Measurements from ENCODE around the gene ZNF408. TPM values are rescaled to one million over a fixed set of nuclear protein-coding genes. Genes with fewer than 3 reads are reported as not detected.
"Not testable (repeated sequence)": the region's sequence is repeated elsewhere in the genome, so short reads cannot be mapped to it uniquely, and the experiment has no call there.

The ZNF408 gene
- total RNA-seq, 1 donor from 2014 or later: 16.1 TPM

DNA sequence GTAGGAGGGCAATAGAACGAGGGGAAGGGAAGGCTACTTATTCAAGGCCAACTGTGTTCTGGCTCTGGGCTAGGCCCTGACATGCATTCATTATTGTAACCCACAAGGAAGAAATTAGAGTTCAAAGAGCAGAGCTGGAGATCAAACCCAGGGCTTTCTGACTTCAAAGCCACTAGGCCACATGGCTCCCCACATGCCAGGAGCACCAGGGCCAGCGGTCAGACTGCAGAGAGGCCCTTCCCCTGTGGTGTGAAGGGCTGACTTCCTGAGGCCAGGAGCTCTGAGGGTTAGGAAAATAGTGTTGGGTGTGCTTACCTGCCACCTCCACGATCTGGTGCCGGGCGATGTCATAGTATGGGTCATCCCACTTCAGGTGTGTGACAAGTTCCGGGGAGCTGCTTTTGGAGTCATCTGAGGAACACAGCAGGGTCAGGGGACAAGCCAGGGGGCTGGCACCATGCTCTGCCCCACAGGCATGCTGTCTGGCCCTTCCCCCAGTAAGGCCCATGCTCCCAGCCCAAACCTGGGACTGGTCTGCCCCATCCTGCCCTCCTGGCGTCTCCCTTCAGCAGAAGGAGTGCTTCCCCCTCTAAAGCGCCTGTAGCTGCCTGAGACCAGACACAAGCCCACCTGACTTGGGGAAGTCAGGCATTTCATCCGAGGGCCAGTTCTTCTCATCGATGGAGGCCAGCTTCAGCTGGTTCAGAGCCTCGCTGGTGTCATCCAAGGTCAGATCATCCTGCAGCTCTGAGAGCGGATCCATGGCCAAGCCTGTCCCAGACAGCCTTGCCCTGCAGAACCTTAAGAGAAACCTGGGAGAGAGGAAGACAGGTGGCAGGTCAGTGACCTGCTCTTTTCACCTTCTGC lies 5.3 kb upstream of the ZNF408 start:
- intact Hi-C loops (cut with micrococcal nuclease): no loop called here

GRCh38 chr11:46696212-46696558 lies 4.6 kb upstream of the ZNF408 start:
- intact Hi-C loops (cut with micrococcal nuclease): no loop called here

GRCh38 chr11:46697303-46697702 lies 3.5 kb upstream of the ZNF408 start:
- intact Hi-C loops (cut with micrococcal nuclease): no loop called here

GRCh38 chr11:46697723-46698122 lies 3.1 kb upstream of the ZNF408 start:
- intact Hi-C loops (cut with micrococcal nuclease): no loop called here

GRCh38 chr11:46698597-46698996 lies 2.2 kb upstream of the ZNF408 start:
- intact Hi-C loops (cut with micrococcal nuclease): no loop called here

DNA sequence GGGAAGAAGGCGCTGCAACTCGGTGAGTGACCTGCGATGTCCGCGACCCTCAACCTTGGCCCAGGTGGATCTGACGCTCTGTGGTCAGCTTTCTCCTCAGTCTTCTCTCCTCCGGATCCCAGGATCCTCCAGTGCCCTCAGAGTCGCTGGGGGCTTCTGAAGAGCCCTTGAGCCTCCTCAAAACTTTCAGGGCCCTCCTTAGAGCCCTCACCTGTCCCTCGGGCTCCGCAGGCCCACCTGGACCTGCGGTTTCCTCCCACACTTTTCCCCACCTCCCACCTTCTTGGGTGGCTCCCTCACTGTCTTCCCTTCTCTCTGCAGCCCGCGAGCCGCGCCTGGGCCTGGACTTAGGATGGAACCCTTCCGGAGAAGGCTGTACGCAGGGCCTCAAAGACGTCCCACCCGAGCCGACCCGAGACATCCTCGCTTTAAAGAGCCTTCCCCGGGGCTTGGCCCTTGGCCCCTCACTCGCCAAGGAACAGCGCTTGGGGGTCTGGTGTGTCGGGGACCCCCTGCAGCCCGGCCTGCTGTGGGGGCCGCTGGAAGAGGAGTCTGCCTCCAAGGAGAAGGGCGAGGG lies 335 bp downstream of the ZNF408 start:
- intact Hi-C loops (cut with micrococcal nuclease): loop anchor here (2.0 to 5.0 kb wide), 6 partner anchors 312 to 878 kb away; partner anchors contain the start of genes ACP2, KBTBD4, NDUFS3 and SLC39A13

DNA sequence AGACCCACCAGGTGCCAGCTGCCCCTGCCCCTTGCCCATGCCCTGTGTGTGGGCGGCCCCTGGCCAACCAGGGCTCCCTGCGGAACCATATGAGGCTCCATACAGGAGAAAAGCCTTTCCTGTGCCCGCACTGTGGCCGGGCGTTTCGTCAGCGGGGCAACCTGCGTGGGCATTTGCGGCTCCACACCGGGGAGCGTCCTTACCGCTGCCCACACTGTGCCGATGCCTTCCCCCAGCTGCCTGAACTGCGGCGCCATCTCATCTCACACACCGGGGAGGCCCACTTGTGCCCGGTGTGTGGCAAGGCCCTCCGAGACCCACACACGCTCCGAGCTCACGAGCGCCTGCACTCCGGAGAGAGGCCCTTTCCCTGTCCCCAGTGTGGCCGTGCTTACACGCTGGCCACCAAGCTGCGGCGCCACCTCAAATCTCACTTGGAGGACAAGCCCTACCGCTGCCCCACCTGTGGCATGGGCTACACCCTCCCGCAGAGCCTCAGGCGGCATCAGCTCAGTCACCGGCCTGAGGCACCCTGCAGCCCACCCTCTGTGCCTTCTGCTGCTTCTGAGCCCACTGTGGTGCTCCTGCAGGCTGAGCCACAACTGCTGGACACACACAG lies 4.3 kb downstream of the ZNF408 start:
- intact Hi-C loops (cut with micrococcal nuclease): no loop called here

DNA sequence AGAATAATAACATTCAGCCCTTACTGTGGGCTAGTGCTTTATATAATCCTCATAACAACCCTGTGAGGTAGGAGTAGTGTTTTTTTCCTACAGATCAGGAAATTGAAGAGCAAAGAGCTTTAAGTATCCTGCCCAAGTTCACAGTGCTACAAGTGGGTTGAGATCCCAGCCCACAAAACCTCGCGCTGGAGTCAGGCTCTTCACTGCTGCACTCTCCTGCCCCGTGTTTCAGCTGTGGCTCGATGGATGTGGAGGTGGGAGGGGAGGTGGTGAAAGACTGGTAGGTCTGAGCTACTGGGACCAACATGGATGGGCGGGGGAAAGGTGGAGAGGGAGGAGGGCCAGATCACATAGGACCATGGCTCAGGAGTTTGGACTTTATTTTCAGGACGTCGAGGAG lies 6.1 kb downstream of the ZNF408 start:
- intact Hi-C loops (cut with micrococcal nuclease): no loop called here

DNA sequence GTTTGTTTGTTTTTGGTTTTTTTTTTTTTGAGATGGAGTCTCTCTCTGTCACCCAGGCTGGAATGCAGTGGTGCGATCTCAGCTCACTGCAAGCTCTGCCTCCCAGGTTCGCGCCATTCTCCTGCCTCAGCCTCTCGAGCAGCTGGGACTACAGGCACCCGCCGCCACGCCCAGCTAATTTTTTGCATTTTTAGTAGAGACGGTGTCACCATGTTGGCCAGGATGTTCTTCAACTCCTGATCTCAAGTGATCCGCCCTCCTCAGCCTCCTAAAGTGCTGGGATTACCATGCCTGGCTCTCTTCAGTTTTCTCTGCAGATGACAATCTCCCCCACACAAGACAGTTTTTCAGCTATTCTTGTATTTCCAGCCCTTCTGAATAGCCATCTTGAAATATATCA lies 8.5 kb downstream of the ZNF408 start:
- intact Hi-C loops (cut with micrococcal nuclease): not testable (repeated sequence)

DNA sequence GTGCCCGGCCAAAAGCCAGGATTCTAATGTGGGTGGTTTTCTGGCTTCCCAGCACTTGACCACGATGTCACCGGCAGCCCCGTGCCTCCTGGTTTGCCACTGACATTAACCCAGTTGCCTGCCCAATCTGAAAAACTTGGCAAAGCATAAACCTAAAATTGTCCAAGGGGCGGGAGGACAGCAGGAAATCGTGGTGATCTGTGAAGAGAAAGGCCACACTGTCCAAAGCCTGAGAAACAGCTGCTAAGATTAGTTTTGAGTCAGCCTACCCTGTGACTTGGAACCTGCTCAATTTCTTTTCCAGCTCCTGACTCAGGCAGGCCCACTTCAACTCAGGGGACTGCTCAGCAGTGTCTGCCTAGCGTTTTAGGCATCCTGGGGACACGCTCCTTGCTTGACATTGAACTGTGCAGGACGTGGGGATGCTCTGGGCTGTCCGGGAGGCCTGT lies 10.0 kb downstream of the ZNF408 start:
- intact Hi-C loops (cut with micrococcal nuclease): no loop called here

DNA sequence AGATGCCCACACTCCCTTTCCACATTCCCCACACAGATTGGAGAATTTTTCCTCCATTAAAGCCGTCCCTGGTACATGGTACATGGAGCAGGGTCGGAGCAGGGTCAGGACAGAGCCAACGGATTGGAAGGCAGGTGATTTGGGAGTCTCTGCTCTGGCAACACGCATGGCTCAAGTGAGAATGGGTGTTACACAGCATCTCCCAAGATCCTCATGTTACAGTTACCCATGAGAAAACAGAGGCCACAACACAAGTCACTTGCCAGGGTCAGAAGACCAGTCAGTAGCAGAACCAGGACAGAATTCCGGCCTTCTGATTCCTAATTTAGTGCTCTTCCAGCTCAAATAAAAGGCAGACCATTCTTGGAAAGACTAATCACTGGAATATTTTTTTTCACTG lies 10.5 kb downstream of the ZNF408 start:
- intact Hi-C loops (cut with micrococcal nuclease): no loop called here

DNA sequence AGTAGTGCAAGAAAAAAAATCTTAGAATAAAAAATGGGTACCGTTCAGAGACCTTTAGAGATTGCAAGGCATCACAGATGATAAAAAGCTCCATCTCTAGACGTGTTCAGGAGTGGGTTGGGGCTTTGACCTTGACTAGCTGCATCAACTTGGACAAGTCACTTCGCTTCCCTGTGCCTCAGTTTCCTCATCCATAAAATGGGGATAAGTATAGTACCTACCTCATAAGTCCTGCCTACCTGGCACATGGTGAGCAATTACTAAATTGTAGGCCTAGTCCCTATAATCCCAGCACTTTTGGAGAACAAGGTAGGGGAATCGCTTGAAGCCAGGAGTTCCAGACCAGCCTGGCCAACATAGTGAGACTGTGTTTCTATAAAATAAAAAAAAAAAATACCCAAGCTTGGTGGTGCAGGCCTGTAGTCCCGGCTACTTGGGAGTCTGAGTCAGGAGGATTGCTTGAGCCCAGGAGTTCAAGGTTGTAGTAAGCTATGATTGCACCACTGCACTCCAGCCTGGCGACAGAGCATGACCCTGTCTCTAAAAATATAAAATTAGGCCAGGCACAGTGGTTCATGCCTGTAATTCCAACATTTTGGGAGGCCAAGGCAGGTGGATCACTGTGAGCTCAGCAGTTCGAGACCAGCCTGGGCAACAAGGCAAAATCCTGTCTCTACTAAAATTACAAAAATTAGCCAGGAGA lies 12.2 kb downstream of the ZNF408 start:
- intact Hi-C loops (cut with micrococcal nuclease): no loop called here

GRCh38 chr11:46717825-46718154 lies 17.0 kb downstream of the ZNF408 start:
- intact Hi-C loops (cut with micrococcal nuclease): not testable (repeated sequence)

DNA sequence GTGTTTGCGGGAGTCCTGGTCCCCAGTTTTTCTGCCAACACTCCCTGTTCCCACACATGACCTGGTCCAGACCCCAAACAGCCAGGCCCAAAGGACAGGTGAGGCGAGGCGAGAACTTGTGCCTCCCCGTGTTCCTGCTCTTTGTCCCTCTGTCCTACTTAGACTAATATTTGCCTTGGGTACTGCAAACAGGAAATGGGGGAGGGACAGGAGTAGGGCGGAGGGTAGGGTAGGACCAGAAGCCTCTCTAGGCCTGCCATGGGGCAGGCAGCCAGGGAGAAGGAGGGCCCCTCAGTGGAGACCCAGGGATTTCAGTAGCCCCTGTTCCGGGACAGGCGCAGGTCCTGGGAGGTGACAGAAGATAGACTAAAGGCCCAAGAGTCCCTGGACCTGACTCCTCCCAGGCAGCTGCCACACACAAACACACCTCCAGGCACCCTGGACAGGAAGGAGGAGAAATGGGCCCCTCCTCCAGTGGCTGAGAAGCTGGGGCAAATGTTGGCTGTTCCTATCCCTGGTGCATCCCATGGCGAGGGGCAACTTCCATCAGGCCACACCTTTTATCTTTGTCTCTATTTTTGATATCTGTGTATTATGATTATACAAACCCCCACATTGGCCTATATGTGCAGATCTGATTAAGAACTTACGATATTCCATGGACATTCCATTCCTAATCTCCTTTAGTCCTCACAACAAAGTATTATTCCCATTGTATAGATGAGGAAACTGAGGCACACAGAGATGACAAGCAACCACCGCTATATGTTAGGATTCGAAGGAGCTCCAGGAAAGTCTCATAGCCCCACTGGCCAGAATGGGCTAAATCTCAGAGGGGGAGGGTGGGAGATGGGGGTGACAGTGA lies 17.6 kb downstream of the ZNF408 start:
- intact Hi-C loops (cut with micrococcal nuclease): no loop called here

- intact Hi-C loops (cut with micrococcal nuclease): no loop called here
These were observed 18.3 kb downstream of the ZNF408 start, which contains the start of gene F2 for GRCh38 chr11:46719048-46719542. F2 (plus strand) TSS chr11:46719213; CDS start chr11:46719236, 23 bp downstream.

- intact Hi-C loops (cut with micrococcal nuclease): no loop called here
These were observed 18.9 kb downstream of the ZNF408 start for GRCh38 chr11:46719543-46720218.

DNA sequence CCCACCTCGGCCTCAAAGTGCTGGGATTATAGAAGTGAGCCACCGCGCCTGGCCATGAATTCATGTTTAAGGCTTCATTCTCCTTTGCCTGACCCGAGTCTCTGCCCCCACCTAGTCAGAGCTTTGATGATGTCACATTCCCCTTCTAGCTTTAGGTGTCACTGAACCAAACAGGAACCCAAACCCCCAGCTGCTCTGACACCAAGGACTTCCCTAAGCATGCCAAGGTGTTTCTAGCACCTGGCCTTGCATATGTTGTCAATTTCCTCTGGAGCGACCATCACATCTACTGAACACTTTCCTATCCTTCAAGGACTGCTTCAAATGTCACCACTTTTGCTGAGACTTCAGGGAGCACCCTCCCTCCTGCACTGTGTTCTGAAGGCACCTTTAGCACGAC lies 20.5 kb downstream of the ZNF408 start:
- intact Hi-C loops (cut with micrococcal nuclease): no loop called here

GRCh38 chr11:46722566-46723358 lies 21.9 kb downstream of the ZNF408 start:
- intact Hi-C loops (cut with micrococcal nuclease): no loop called here

GRCh38 chr11:46723359-46723680 lies 22.5 kb downstream of the ZNF408 start:
- intact Hi-C loops (cut with micrococcal nuclease): no loop called here
